K562 (cell line): Measurements from ENCODE around the gene SREBF1. TPM values are rescaled to one million over a fixed set of nuclear protein-coding genes. Genes with fewer than 3 reads are reported as not detected.

Experiments
- ADNP ChIP-seq: fragments of 200-800 bp; sonication (Bioruptor generic); IDR thresholded peaks from 2 replicates; pipeline ENCODE4 v1.6.1; 2016; ENCODE audit warnings: missing genetic modification characterization, missing compliant biosample characterization
- CBX2 ChIP-seq: fragments of 200-600 bp; sonication (generic); IDR thresholded peaks from one replicate; pipeline ENCODE4 v1.6.1; 2012; ENCODE audit warnings: mild to moderate bottlenecking, low read length, inconsistent platforms; ENCODE audit not compliant: insufficient read depth, poor library complexity, severe bottlenecking
- GATAD2A ChIP-seq: fragments of 450-650 bp; IDR thresholded peaks from 2 replicates; pipeline ENCODE4 v1.6.1; 2017
- HMGN3 ChIP-seq: IDR thresholded peaks from 2 replicates; pipeline ENCODE4 v1.6.1; 2011; ENCODE audit warnings: borderline replicate concordance, low read depth, mild to moderate bottlenecking, mixed read lengths, low read length; ENCODE audit not compliant: insufficient read length; ENCODE audit errors: extremely low read depth
- MBD2 ChIP-seq: sonication (generic); IDR thresholded peaks from 2 replicates; pipeline ENCODE4 v1.6.1; 2016; ENCODE audit warnings: low read depth, borderline replicate concordance
- MTA1 ChIP-seq: fragments of 450-650 bp; IDR thresholded peaks from 2 replicates; pipeline ENCODE4 v1.6.1; 2017; ENCODE audit warnings: borderline replicate concordance
- POLR2G ChIP-seq: fragments of 200-400 bp; formaldehyde crosslinking; IDR thresholded peaks from 2 replicates; pipeline ENCODE4 v1.6.1; 2017; ENCODE audit warnings: low read depth, mild to moderate bottlenecking, antibody characterized with exemption, low read length, moderate library complexity
- SETDB1 ChIP-seq: IDR thresholded peaks from one replicate; pipeline ENCODE4 v1.6.1; 2012; ENCODE audit warnings: low read length, control low read depth, inconsistent platforms
- SMARCE1 ChIP-seq: fragments of 450-650 bp; IDR thresholded peaks from 2 replicates; pipeline ENCODE4 v1.7.1; 2016; ENCODE audit warnings: mild to moderate bottlenecking
- ZNF311 ChIP-seq: fragments of 250-450 bp; sonication (Bioruptor Pico); IDR thresholded peaks from 2 replicates; pipeline ENCODE4 v1.4.0; 2020; ENCODE audit warnings: mild to moderate bottlenecking, moderate library complexity
- ZNF41 ChIP-seq: fragments of 250-450 bp; sonication (Bioruptor Pico); conservative IDR thresholded peaks from 2 replicates; pipeline ENCODE4 v1.4.0; 2020; ENCODE audit warnings: mild to moderate bottlenecking
- polyA plus RNA-seq, 8 experiments: library from polyadenylated mRNA; depleted of rRNA in 4 of 8; stranded (reverse) in 5 of 8; unstranded in 3 of 8; fragments of >200 nt; fragmentation: Nextera tagmentation in 2 of 8; fragmentation: Illumina TruSeq in 1 of 8; extraction: Ambion mirVana in 2 of 8; extraction: Trizol in 1 of 8; gene quantifications; 2 replicates each; pipeline versions ENCODE4 v1.2.1 to v1.2.3, GENCODE V29; 2011 to 2014; ENCODE audit warnings: inconsistent platforms in 1 of 8, missing spikeins in 1 of 8
- total RNA-seq, 7 experiments: library from RNA; depleted of rRNA in 6 of 7; stranded (reverse); fragments of >200 nt in 6 of 7; fragmentation: Illumina TruSeq in 2 of 7; extraction: Trizol in 2 of 7; gene quantifications; 2 replicates each; pipeline versions ENCODE4 v1.2.1 to v1.2.3, GENCODE V29; 2011 to 2021; ENCODE audit warnings: low replicate concordance in 1 of 7
- TF ChIP-seq, protein P1 (sequence below): IDR thresholded peaks from 2 replicates; pipeline ENCODE4 v1.6.1; 2016; ENCODE audit warnings: missing genetic modification characterization, missing compliant biosample characterization
- TF ChIP-seq, protein P2 (sequence below): fragments of 450-650 bp; IDR thresholded peaks from 2 replicates; pipeline ENCODE4 v1.6.1; 2014; ENCODE audit warnings: low read depth, mild to moderate bottlenecking, moderate library complexity, borderline replicate concordance
- TF ChIP-seq, protein P3 (sequence below): fragments of 250-450 bp; sonication (Bioruptor Pico); IDR thresholded peaks from 2 replicates; pipeline ENCODE4 v1.5.0; 2022; ENCODE audit warnings: mild to moderate bottlenecking
- TF ChIP-seq, protein P4 (sequence below): IDR thresholded peaks from 3 replicates; pipeline ENCODE4 v1.6.1; 2011; ENCODE audit warnings: borderline replicate concordance, mild to moderate bottlenecking, moderate library complexity; ENCODE audit not compliant: insufficient read length; ENCODE audit errors: extremely low read depth
- TF ChIP-seq, protein P5 (sequence below): fragments of 250-450 bp; sonication (Bioruptor Pico); IDR thresholded peaks from 2 replicates; pipeline ENCODE4 v1.8.0; 2022; ENCODE audit warnings: moderate library complexity, mild to moderate bottlenecking, inconsistent platforms

Gene SREBF1
- total and polyA plus RNA-seq, 9 of the 15 experiments (the other 6 are each of a cell fraction or from before 2014, with no cell fraction given) = 1.6 to 169 (median 69.4) TPM

DNA sequence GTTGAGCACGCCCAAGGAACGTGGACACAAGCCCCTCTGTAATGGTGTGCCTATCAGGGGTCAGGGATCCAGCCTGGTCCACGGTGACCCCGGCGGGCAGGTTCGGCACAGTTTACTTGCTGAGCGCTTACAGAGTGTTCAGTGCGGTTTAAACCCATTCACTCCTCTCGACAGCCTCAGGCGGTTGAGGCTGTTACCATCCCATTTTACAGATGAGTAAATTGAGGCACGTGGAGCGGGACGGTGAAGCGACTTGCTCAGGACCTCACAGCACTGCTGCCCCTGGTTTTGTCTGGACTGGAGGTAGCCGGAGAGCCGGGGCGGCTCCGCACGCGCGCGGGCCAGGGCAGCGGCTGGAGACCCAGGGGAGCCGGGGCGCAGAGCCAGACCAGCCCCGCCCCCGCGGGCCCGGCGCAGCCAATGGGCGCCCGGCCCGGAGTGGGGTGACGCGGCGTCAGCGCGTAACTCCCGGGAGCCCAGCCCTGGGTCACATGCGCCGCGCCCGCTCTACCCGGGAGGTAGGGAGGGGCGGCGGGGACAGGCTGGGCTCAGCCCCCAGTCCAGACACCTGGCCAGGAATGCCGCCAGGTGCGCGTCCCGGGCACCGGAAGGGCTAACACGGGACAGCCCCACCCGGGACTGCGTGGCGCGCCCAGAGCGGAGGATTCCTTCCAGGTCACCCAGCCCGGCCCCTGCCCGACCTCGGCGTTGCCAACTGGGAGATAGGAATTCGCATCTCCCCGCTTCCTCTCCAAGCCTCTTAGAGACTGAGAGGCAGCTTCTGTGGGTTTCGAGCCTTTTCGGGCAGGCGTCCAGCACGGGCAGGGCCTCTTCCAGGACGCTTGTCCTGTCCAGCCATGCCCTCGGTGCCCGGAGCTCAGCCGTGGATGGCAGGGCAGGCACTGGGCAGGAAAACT, 3.3 kb upstream of the SREBF1 start (continued):
- peak; percentile 91 for TF ChIP-seq POLR2G
- TF ChIP-seq, protein P1, sequence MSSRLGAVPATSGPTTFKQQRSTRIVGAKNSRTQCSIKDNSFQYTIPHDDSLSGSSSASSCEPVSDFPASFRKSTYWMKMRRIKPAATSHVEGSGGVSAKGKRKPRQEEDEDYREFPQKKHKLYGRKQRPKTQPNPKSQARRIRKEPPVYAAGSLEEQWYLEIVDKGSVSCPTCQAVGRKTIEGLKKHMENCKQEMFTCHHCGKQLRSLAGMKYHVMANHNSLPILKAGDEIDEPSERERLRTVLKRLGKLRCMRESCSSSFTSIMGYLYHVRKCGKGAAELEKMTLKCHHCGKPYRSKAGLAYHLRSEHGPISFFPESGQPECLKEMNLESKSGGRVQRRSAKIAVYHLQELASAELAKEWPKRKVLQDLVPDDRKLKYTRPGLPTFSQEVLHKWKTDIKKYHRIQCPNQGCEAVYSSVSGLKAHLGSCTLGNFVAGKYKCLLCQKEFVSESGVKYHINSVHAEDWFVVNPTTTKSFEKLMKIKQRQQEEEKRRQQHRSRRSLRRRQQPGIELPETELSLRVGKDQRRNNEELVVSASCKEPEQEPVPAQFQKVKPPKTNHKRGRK = no peak
- no peak for TF ChIP-seq SETDB1
- TF ChIP-seq ZNF41 (CRISPR knock-in tag) = peak; percentile 50; the same call in 1 of the 2 replicates
- TF ChIP-seq, protein P2, sequence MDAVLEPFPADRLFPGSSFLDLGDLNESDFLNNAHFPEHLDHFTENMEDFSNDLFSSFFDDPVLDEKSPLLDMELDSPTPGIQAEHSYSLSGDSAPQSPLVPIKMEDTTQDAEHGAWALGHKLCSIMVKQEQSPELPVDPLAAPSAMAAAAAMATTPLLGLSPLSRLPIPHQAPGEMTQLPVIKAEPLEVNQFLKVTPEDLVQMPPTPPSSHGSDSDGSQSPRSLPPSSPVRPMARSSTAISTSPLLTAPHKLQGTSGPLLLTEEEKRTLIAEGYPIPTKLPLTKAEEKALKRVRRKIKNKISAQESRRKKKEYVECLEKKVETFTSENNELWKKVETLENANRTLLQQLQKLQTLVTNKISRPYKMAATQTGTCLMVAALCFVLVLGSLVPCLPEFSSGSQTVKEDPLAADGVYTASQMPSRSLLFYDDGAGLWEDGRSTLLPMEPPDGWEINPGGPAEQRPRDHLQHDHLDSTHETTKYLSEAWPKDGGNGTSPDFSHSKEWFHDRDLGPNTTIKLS = peak; percentile 60; the same call in 1 of the 2 replicates
- TF ChIP-seq, protein P3, sequence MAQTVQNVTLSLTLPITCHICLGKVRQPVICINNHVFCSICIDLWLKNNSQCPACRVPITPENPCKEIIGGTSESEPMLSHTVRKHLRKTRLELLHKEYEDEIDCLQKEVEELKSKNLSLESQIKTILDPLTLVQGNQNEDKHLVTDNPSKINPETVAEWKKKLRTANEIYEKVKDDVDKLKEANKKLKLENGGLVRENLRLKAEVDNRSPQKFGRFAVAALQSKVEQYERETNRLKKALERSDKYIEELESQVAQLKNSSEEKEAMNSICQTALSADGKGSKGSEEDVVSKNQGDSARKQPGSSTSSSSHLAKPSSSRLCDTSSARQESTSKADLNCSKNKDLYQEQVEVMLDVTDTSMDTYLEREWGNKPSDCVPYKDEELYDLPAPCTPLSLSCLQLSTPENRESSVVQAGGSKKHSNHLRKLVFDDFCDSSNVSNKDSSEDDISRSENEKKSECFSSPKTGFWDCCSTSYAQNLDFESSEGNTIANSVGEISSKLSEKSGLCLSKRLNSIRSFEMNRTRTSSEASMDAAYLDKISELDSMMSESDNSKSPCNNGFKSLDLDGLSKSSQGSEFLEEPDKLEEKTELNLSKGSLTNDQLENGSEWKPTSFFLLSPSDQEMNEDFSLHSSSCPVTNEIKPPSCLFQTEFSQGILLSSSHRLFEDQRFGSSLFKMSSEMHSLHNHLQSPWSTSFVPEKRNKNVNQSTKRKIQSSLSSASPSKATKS (CRISPR knock-in tag) = no peak
- TF ChIP-seq GATAD2A = peak; percentile 75
- TF ChIP-seq MTA1 = no peak
- no peak for TF ChIP-seq CBX2
- TF ChIP-seq, protein P4, sequence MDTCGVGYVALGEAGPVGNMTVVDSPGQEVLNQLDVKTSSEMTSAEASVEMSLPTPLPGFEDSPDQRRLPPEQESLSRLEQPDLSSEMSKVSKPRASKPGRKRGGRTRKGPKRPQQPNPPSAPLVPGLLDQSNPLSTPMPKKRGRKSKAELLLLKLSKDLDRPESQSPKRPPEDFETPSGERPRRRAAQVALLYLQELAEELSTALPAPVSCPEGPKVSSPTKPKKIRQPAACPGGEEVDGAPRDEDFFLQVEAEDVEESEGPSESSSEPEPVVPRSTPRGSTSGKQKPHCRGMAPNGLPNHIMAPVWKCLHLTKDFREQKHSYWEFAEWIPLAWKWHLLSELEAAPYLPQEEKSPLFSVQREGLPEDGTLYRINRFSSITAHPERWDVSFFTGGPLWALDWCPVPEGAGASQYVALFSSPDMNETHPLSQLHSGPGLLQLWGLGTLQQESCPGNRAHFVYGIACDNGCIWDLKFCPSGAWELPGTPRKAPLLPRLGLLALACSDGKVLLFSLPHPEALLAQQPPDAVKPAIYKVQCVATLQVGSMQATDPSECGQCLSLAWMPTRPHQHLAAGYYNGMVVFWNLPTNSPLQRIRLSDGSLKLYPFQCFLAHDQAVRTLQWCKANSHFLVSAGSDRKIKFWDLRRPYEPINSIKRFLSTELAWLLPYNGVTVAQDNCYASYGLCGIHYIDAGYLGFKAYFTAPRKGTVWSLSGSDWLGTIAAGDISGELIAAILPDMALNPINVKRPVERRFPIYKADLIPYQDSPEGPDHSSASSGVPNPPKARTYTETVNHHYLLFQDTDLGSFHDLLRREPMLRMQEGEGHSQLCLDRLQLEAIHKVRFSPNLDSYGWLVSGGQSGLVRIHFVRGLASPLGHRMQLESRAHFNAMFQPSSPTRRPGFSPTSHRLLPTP = no peak
- TF ChIP-seq, protein P5, sequence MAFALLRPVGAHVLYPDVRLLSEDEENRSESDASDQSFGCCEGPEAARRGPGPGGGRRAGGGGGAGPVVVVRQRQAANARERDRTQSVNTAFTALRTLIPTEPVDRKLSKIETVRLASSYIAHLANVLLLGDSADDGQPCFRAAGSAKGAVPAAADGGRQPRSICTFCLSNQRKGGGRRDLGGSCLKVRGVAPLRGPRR (CRISPR knock-in tag) = peak; percentile 42; the same call in 1 of the 2 replicates
- peak; percentile 97 for TF ChIP-seq ADNP (tag)
- TF ChIP-seq MBD2 = no peak
- TF ChIP-seq ZNF311 = no peak
- peak; percentile 70 for TF ChIP-seq HMGN3
- peak; percentile 13; the same call in 1 of the 2 replicates for TF ChIP-seq SMARCE1
